ENCODE results near the gene SAMD8. TPM values are rescaled to one million over a fixed set of nuclear protein-coding genes. Genes with fewer than 3 reads are reported as not detected.

The SAMD8 gene
- total RNA-seq, 4 donors from 2014 or later: 53.1 to 59.7 (median 57.8) TPM

- TF ChIP-seq, protein P1, sequence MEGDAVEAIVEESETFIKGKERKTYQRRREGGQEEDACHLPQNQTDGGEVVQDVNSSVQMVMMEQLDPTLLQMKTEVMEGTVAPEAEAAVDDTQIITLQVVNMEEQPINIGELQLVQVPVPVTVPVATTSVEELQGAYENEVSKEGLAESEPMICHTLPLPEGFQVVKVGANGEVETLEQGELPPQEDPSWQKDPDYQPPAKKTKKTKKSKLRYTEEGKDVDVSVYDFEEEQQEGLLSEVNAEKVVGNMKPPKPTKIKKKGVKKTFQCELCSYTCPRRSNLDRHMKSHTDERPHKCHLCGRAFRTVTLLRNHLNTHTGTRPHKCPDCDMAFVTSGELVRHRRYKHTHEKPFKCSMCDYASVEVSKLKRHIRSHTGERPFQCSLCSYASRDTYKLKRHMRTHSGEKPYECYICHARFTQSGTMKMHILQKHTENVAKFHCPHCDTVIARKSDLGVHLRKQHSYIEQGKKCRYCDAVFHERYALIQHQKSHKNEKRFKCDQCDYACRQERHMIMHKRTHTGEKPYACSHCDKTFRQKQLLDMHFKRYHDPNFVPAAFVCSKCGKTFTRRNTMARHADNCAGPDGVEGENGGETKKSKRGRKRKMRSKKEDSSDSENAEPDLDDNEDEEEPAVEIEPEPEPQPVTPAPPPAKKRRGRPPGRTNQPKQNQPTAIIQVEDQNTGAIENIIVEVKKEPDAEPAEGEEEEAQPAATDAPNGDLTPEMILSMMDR (IDR thresholded peaks at IDR 0.05; ENCODE audit: low read depth): no peak
Observed at GRCh38 chr10:75084834-75085384, 26.5 kb upstream of the SAMD8 start.

DNA sequence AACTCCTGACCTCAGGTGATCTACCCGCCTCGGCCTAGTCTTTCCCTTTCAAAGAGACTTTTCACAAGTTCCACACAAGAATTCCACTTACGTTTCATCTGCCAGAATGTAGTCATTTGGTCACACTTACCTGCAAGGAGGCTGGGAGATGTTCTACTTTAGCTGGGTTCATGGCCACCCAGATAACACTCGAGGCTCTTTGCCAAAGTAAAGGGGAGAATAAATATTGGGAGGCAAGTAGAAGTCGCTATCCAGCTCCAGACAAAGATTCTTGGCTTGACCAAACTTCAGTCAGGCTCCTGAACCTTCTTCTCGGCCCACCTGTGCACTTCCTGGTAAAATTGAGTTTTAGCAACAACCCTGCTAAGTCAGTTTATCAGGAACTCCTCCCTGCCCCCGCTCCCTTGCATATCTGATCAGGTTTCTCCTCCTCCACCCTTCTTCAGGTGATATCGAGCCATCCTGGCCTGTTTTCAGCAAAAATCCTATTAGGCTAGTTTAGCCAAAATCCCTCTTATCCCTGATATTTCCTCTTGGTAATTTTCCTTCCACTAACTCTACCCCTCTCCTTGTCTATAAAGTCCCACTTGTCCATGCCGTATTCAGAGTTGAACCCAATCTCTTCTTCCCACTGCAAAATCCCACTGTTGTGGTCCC, 25.1 kb upstream of the SAMD8 start:
- TF ChIP-seq, protein P1 (IDR thresholded peaks at IDR 0.05; ENCODE audit: low read depth): no peak

DNA sequence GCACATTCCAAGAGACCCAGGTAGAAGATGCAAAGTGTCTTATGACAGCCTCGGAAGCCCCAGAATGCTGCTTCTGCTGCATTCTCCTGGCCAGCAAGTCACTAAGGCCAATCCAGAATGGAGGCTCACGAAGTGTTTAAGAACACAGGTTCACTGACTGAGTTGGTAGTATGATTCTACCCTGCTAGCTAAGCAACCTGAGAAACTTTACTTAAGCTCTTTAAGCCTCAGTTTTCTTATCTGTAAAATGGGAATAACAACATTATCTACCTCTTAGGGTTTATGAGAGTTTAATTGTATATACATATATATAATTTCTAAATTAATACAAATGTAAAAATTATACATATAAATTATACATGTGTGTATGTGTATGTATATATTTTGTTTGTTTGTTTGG, 22.8 kb upstream of the SAMD8 start:
- TF ChIP-seq, protein P1 (IDR thresholded peaks at IDR 0.05; ENCODE audit: low read depth): no peak

GRCh38 chr10:75089634-75090033, 21.8 kb upstream of the SAMD8 start:
- TF ChIP-seq, protein P1 (IDR thresholded peaks at IDR 0.05; ENCODE audit: low read depth): no peak

DNA sequence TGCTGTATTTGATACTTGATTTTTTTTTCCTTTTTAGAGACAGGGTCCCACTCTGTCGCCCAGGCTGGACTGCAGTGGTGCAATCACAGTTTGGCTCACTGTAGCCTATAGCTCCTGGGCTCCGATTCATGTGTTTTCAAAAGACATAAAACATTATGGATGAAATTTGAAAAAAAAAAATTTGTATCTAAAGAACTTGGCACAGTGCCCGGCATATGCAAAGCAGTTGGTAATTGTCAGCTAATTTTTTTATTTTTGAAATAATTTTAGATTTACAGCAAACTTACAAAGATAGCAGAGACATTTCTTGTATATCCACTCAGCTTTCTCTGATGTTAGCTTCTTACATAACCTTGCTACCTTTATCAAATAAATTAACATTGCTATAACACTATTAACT, 20.3 kb upstream of the SAMD8 start:
- TF ChIP-seq, protein P1 (IDR thresholded peaks at IDR 0.05; ENCODE audit: low read depth): no peak

DNA sequence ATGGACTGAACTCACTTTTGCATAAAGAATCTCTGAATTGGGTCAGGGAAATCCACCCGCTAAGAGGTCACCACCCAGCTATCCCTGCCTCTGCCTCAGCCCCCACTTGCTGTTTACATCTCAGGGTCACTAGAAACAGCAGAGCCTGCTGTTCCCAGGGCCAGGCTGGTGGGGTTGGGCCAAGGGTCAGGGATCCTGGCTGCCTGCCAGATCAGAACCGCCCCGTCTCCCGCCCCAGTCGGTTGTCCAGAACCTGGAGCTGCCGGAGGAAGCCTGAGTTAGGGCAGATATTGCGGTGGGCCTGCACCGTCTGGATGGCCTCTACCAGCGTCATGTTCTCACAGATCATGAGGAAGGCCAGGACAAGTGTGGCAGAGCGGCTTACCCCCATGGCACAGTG, 17.0 kb upstream of the SAMD8 start:
- TF ChIP-seq, protein P1 (IDR thresholded peaks at IDR 0.05; ENCODE audit: low read depth): no peak

DNA sequence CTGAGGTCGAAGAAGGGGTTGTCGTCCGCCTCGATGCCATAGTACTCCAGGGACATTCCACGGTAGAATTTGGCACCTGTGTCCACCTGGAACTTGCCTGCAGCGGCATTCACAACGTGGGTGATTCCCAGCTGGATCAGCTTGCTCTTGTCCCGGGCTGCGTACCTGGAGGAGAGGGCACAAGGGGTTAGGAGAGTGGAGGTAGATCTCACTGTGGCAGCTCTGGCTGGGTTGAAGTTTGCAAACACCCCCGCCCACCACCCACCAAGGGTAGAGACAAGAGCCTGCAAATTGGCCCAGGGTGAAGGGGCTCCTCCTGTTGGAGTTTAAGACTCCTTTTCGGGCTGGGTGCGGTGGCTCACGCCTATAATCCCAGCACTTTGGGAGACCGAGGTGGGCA, 15.8 kb upstream of the SAMD8 start:
- TF ChIP-seq, protein P1 (IDR thresholded peaks at IDR 0.05; ENCODE audit: low read depth): no peak

Data from subcutaneous adipose tissue (tissue), 4 donors.